ENCODE results near the gene B3GNT4.
"Not testable (repeated sequence)": the region's sequence is repeated elsewhere in the genome, so short reads cannot be mapped to it uniquely, and the experiment has no call there.

B3GNT4 gene

GRCh38 chr12:122203301-122204166 lies at the start of gene B3GNT4:
Gene B3GNT4, plus strand, starts transcription at chr12:122203709. Its CDS starts 910 bp downstream, at chr12:122204619.
- peak; percentile 53 for DNase-seq

GRCh38 chr12:122155705-122156104 lies 47.8 kb upstream of the B3GNT4 start:
- peak; percentile 89 for DNase-seq

- DNase-seq: no peak
These were observed 44.7 kb upstream of the B3GNT4 start for GRCh38 chr12:122158700-122159285.

- no peak for DNase-seq
These were observed 43.6 kb upstream of the B3GNT4 start for GRCh38 chr12:122159882-122160281.

- no peak for DNase-seq
These were observed 42.7 kb upstream of the B3GNT4 start for GRCh38 chr12:122160761-122161160.

GRCh38 chr12:122161682-122162081 lies 41.8 kb upstream of the B3GNT4 start:
- no peak for DNase-seq

- no peak for DNase-seq
These were observed 40.5 kb upstream of the B3GNT4 start for GRCh38 chr12:122162976-122163375.

- no peak for DNase-seq
These were observed 36.8 kb upstream of the B3GNT4 start for GRCh38 chr12:122166422-122167349.

- no peak for DNase-seq
These were observed 36.1 kb upstream of the B3GNT4 start for GRCh38 chr12:122167356-122167925.

GRCh38 chr12:122168492-122168891 lies 35.0 kb upstream of the B3GNT4 start:
- DNase-seq: no peak

GRCh38 chr12:122171399-122171798 lies 32.1 kb upstream of the B3GNT4 start:
- no peak for DNase-seq

- no peak for DNase-seq
These were observed 31.1 kb upstream of the B3GNT4 start for GRCh38 chr12:122172262-122172939.

- no peak for DNase-seq
These were observed 29.2 kb upstream of the B3GNT4 start, which contains the start of gene IL31 for GRCh38 chr12:122174155-122174845. Gene IL31, minus strand, starts transcription at chr12:122174221. Its CDS starts 49 bp downstream, at chr12:122174172.

- DNase-seq: not testable (repeated sequence)
These were observed 27.0 kb upstream of the B3GNT4 start for GRCh38 chr12:122176473-122176872.

- DNase-seq: no peak
These were observed 20.5 kb upstream of the B3GNT4 start, which contains the start of gene LRRC43 for GRCh38 chr12:122182887-122183587. Gene LRRC43, plus strand, starts transcription at chr12:122183123. Its CDS starts 22 bp downstream, at chr12:122183145.

- no peak for DNase-seq
These were observed 19.9 kb upstream of the B3GNT4 start for GRCh38 chr12:122183588-122183940.

- DNase-seq: no peak
These were observed 19.0 kb upstream of the B3GNT4 start for GRCh38 chr12:122184517-122184916.

- DNase-seq: no peak
These were observed 18.4 kb upstream of the B3GNT4 start for GRCh38 chr12:122185079-122185478.

GRCh38 chr12:122185494-122186082 lies 17.9 kb upstream of the B3GNT4 start:
- no peak for DNase-seq

GRCh38 chr12:122187466-122187865 lies 16.0 kb upstream of the B3GNT4 start:
- no peak for DNase-seq

Measured in hematopoietic multipotent progenitor cell treated with erythropoietin and hydrocortisone succinate and interleukin-3 and kit ligand, for 8 days (in vitro differentiated cells).